ENCODE results near the gene FBXO24. TPM values are rescaled to one million over a fixed set of nuclear protein-coding genes. Genes with fewer than 3 reads are reported as not detected.

The FBXO24 gene
- total and polyA plus RNA-seq, 2 of the 8 experiments (the other 6 are each of a cell fraction or from before 2014, with no cell fraction given) = 0.35 to 0.57 TPM

DNA sequence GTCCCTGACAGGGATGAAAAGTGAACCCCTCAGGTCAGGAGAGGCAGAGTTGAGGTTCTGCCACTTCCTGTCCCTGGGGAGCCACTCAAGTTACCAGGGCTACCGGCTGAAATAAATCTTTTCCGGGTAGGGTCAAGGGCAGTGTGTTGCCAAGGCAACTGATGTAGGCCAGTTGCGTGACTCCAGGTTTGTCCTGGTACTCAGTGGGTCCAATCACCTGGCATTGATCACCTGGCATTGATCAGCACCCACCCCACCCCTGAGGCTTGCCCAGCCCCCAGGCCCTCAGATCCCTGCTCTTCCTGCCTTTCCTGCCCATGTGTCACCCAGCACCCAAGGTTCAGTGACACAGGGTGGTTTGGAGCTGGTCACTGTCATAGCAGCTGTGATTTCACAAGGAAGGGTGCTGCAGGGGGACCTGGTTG lies 18.4 kb upstream of the FBXO24 start:
- CTCF ChIA-PET (ENCODE audit: partially characterized antibody) = interaction anchor here (0.9 to 12.7 kb wide), 6 partner anchors 8 to 106 kb away, joined by 3 to 341 read pairs (median 4); partner anchors contain the start of genes AGFG2, FBXO24 and LRCH4
- H2AK5ac ChIP-seq (ENCODE audit: low read depth, low read length) = 0 out of 2 replicates have a peak overlapping the region, but pooled peaks have one; percentile 82
- no peaks in the 10 kb centered on the region for H3K79me2 ChIP-seq (ENCODE audit: control insufficient read depth in 1 of 2, insufficient read depth in 2 of 2, low read length in 2 of 2)
- H4K91ac ChIP-seq (replicated peaks; ENCODE audit: insufficient read length, low read length) = no peak overlapping the region
- no peak overlapping the region for H3K56ac ChIP-seq (replicated peaks; ENCODE audit: insufficient read length, low read depth, low read length)
- H2BK20ac ChIP-seq (ENCODE audit: low read length) = no peak overlapping the region
- no peaks in the 10 kb centered on the region for H3K9me3 ChIP-seq (ENCODE audit: insufficient read depth in 2 of 2, low read depth in 1 of 2, low read length in 1 of 2)
- H4K20me1 ChIP-seq (replicated peaks in 1 of 2; ENCODE audit: control insufficient read depth in 1 of 2, insufficient read depth in 2 of 2, low read length in 2 of 2) = peaks cover 0 to 3% of the 10 kb centered on the region in 2 experiments
- no peak overlapping the region for H4K8ac ChIP-seq (ENCODE audit: extremely low read depth, insufficient read depth, low read length)
- no peak overlapping the region for H2AFZ ChIP-seq (ENCODE audit: low read length)
- no peaks in the 10 kb centered on the region for H3K36me3 ChIP-seq (ENCODE audit: control insufficient read depth in 2 of 4, insufficient read depth in 4 of 4, low read length in 3 of 4)
- peaks cover 0 to 4% (median under 1%) of the 10 kb centered on the region in 4 experiments; a peak in 1 of 7 replicates for H3K27me3 ChIP-seq (replicated peaks in 1 of 4; ENCODE audit: control insufficient read depth in 3 of 4, extremely low read depth in 1 of 4, insufficient read depth in 3 of 4, low read length in 3 of 4)
- H3K9ac ChIP-seq (replicated peaks in 1 of 4; ENCODE audit: extremely low read depth in 1 of 4, low read depth in 3 of 4, low read length in 3 of 4) = no peak overlapping the region
- 65% methylated on average over 3 of the region's 3 CpGs; no CpG with 5 or more reads in 1 of the 2 experiments for WGBS, 2 experiments (ENCODE audit: extremely low coverage in 1 of 2, insufficient coverage in 1 of 2, insufficient read length in 1 of 2, insufficient replicate concordance in 2 of 2, low coverage in 1 of 2, low lambda C conversion rate in 2 of 2, missing lambda C conversion rate in 1 of 2)
- no peak overlapping the region for H3K23ac ChIP-seq (ENCODE audit: insufficient read length)
- H3K23me2 ChIP-seq (ENCODE audit: low read depth, low read length) = peaks cover 8% of the 10 kb centered on the region; the same call in 1 of the 2 replicates
- FAIRE-seq (no peak), DNase-seq (ENCODE audit: low read depth in 1 of 2, low spot score in 2 of 2) (no peak)
- H3K4me3 ChIP-seq (ENCODE audit: extremely low read depth in 1 of 4, insufficient read depth in 2 of 4, low read depth in 3 of 4, low read length in 4 of 4) = no peak overlapping the region
- H3K14ac ChIP-seq (ENCODE audit: insufficient read length) = no peak overlapping the region
- no peak overlapping the region for H2BK120ac ChIP-seq (replicated peaks; ENCODE audit: low read depth, low read length)
- POLR2A ChIA-PET (ENCODE audit: partially characterized antibody) = interaction anchor here (0.8 to 2.3 kb wide), 5 partner anchors 9 to 88 kb away, joined by 3 to 14 read pairs (median 6); no protein-coding TSS in a partner anchor
- H2BK5ac ChIP-seq (ENCODE audit: low read depth, low read length) = 0 out of 2 replicates have a peak overlapping the region, but pooled peaks have one; percentile 44
- H2BK12ac ChIP-seq (ENCODE audit: low read depth, low read length) = no peak overlapping the region
- H4K5ac ChIP-seq (ENCODE audit: insufficient read length, low read depth, low read length) = no peak overlapping the region
- H3K4ac ChIP-seq (replicated peaks; ENCODE audit: insufficient read length, low read depth, low read length) = no peak overlapping the region
- no peak overlapping the region for H3K27ac ChIP-seq (ENCODE audit: low read depth, low read length)
- H2BK15ac ChIP-seq (ENCODE audit: low read length) = peak overlapping the region; percentile 46; the same call in 1 of the 2 replicates
- peaks cover 0 to 43% (median 28%) of the 10 kb centered on the region in 4 experiments; a peak in 6 of 7 replicates for H3K4me1 ChIP-seq (replicated peaks in 1 of 4; ENCODE audit: control insufficient read depth in 3 of 4, insufficient read depth in 4 of 4, low read length in 3 of 4)
- no peak overlapping the region for H3K18ac ChIP-seq (ENCODE audit: extremely low read depth, low read length)
- peak overlapping the region in 1 of 2 experiments; percentile 20; a peak in 1 of 4 replicates for H3K4me2 ChIP-seq (ENCODE audit: insufficient read depth in 1 of 2, low read depth in 2 of 2, low read length in 2 of 2)
- H3K79me1 ChIP-seq (ENCODE audit: low read depth, low read length) = peaks cover 2% of the 10 kb centered on the region; the same call in 1 of the 2 replicates
- no peak for TF ChIP-seq SRF (IDR thresholded peaks at IDR 0.05; ENCODE audit: low read depth, low read length)
- TF ChIP-seq TAF7 (optimal IDR thresholded peaks at IDR 0.05; ENCODE audit: borderline replicate concordance, low read depth, low read length) = no peak
- no peak for TF ChIP-seq CTBP2 (IDR thresholded peaks at IDR 0.05; ENCODE audit: borderline replicate concordance, insufficient read depth, insufficient read length, low read length)
- no peak for TF ChIP-seq RFX5 (IDR thresholded peaks at IDR 0.05; ENCODE audit: borderline replicate concordance, low read depth, low read length)
- TF ChIP-seq SAP30 (IDR thresholded peaks at IDR 0.05; ENCODE audit: insufficient read depth, insufficient replicate concordance, low read length) = no peak
- TF ChIP-seq NRF1 (IDR thresholded peaks at IDR 0.05; ENCODE audit: low read depth, low read length) = no peak
- TF ChIP-seq MAFK (IDR thresholded peaks at IDR 0.05; ENCODE audit: low read depth, low read length) = no peak
- TF ChIP-seq CEBPB (IDR thresholded peaks at IDR 0.05; ENCODE audit: low read depth, low read length) = no peak
- TF ChIP-seq RXRA (IDR thresholded peaks at IDR 0.05; ENCODE audit: insufficient read depth, low read depth, low read length) = no peak
- no peak for TF ChIP-seq KDM5A (IDR thresholded peaks at IDR 0.05; ENCODE audit: low read length)
- no peak for TF ChIP-seq GTF2F1 (IDR thresholded peaks at IDR 0.05; ENCODE audit: borderline replicate concordance, low read depth, low read length)

All from H1 (cell line).